ENCODE data around the gene ETNPPL. TPM values are rescaled to one million over a fixed set of nuclear protein-coding genes. Genes with fewer than 3 reads are reported as not detected.

Gene ETNPPL
- total and polyA plus RNA-seq, 9 of the 15 experiments (the other 6 are each of a cell fraction or from before 2014, with no cell fraction given): 0.06 to 0.14 TPM; not detected in 7

DNA sequence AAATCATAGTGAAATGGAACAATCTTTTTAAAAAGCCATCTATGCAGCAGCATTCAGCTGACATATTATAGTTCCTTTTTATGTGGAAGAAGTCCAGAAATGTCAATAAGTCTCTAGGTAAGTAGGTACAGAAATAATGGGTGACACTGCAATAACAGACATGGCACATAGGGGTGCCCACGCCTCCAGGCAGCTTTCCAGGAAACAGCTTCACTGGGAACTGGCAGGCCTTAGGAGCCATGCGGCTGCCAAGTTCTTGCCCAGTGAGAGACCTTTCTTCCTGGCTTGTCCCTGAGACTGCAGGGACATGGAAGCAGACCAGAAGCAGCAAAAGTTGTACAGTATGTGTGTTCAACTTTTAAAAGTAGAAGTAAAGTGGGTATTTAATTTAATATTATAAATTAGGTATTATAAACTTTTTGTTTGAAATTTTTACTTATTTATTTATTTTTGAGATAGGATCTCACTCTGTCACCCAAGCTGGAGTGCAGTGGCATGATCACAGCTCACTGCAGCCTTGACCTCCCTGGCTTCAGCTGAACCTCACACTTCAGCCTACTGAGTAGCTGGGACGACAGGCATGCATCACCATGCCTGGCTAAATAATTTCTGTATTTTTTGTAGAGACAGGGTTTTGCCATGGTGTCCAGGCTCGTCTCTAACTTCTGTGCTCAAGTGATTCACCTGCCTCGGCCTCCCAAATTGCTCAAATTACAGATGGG, 12.1 kb upstream of the ETNPPL start:
- Histone ChIP-seq H3K9me3 (replicated peaks; ENCODE audit: control insufficient read depth, insufficient read depth, low read depth, low read length) (no peaks in the 10 kb centered on the region), H3K9ac (ENCODE audit: insufficient read depth in 1 of 2, low read depth in 2 of 2, low read length in 2 of 2) (no peak overlapping the region), H3K27me3 (ENCODE audit: control insufficient read depth in 2 of 2, insufficient read depth in 2 of 2, low read length in 2 of 2) (peaks cover 10 to 31% of the 10 kb centered on the region in 2 experiments), H2AFZ (ENCODE audit: low read depth, low read length) (no peak overlapping the region), H3K4me1 (replicated peaks in 1 of 2; ENCODE audit: control insufficient read depth in 2 of 2, insufficient read depth in 2 of 2, low read length in 2 of 2) (no peaks in the 10 kb centered on the region), H4K20me1 (replicated peaks; ENCODE audit: control insufficient read depth, insufficient read depth, low read length) (no peaks in the 10 kb centered on the region), H3K27ac (ENCODE audit: extremely low read depth, low read depth, low read length) (no peak overlapping the region), H3K79me2 (ENCODE audit: control insufficient read depth, insufficient read depth, low read length) (no peaks in the 10 kb centered on the region), H3K36me3 (ENCODE audit: control insufficient read depth, insufficient read depth, low read length) (no peaks in the 10 kb centered on the region), H3K9me1 (ENCODE audit: control insufficient read depth, insufficient read depth, low read length) (no peaks in the 10 kb centered on the region), H3K4me3 (no peak overlapping the region), H3K4me2 (ENCODE audit: insufficient read depth, low read length) (no peak overlapping the region)
- DNase-seq (ENCODE audit: extremely low read depth in 1 of 4, low spot score in 3 of 4) (no peak), FAIRE-seq (no peak), ATAC-seq (no peak)
- TF ChIP-seq SMAD3 (CRISPR knock-in tag; conservative IDR thresholded peaks at IDR 0.05): no peak
- TF ChIP-seq POU5F1 (IDR thresholded peaks at IDR 0.05; ENCODE audit: borderline replicate concordance, low read depth, low read length, partially characterized antibody): no peak
- no peak for TF ChIP-seq ZNF57 (CRISPR knock-in tag; IDR thresholded peaks at IDR 0.05)
- TF ChIP-seq, protein P1, sequence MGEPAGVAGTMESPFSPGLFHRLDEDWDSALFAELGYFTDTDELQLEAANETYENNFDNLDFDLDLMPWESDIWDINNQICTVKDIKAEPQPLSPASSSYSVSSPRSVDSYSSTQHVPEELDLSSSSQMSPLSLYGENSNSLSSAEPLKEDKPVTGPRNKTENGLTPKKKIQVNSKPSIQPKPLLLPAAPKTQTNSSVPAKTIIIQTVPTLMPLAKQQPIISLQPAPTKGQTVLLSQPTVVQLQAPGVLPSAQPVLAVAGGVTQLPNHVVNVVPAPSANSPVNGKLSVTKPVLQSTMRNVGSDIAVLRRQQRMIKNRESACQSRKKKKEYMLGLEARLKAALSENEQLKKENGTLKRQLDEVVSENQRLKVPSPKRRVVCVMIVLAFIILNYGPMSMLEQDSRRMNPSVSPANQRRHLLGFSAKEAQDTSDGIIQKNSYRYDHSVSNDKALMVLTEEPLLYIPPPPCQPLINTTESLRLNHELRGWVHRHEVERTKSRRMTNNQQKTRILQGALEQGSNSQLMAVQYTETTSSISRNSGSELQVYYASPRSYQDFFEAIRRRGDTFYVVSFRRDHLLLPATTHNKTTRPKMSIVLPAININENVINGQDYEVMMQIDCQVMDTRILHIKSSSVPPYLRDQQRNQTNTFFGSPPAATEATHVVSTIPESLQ (CRISPR knock-in tag; IDR thresholded peaks at IDR 0.05): no peak
- ChIA-PET POLR2A (no interaction called here), CTCF (ENCODE audit: low intra/inter-chr PET ratio) (no interaction called here)
- 1% methylated on average over 5 of the region's 5 CpGs for WGBS (ENCODE audit: insufficient coverage, low coverage, missing lambda C conversion rate)
- intact Hi-C loops (cut with micrococcal nuclease) (no loop called here), in situ Hi-C loops (cut with MboI) (no loop called here)
- BruUV-seq (replicated peaks): no TSS peak
